SK-N-SH (cell line): ENCODE data around the gene PATL2. TPM values are rescaled to one million over a fixed set of nuclear protein-coding genes. Genes with fewer than 3 reads are reported as not detected.
A peak's percentile ranks its signal among the peaks of the same experiment; 100 is the strongest.

Experiments used
- CTCF ChIA-PET: fragments of 300-600, 350-600 bp; formaldehyde crosslinking; extraction: SDS; loops from one replicate; lab custom pipeline; 2021; lab: Yijun Ruan, JAX
- POLR2A ChIA-PET: fragments of 350-600 bp; sonication (Branson Sonifier 250); formaldehyde crosslinking; extraction: SDS; loops from one replicate; lab custom pipeline; 2020; ENCODE audit warnings: antibody characterized with exemption, inconsistent platforms; lab: Yijun Ruan, JAX
- DNase-seq: peaks from one replicate; pipeline ENCODE4 v3.0.0; 2012
- H2AFZ ChIP-seq: fragments of 200-600 bp; sonication (generic); 2 replicates; pipeline ENCODE4 v1.8.1; 2016; ENCODE audit warnings: antibody characterized with exemption, mild to moderate bottlenecking, low read depth
- H3F3A ChIP-seq: fragments of 200-600 bp; sonication (generic); replicated peaks from 2 replicates; pipeline ENCODE3; 2016; ENCODE audit warnings: antibody characterized with exemption, mild to moderate bottlenecking; ENCODE audit not compliant: insufficient read depth
- H3K27ac ChIP-seq, 2 experiments: fragments of 200-500 bp in 1 of 2; fragments of 200-600 bp in 1 of 2; sonication (Bioruptor generic) in 1 of 2; sonication (generic), shearing (Covaris generic) in 1 of 2; 2 replicates each; pipeline versions ENCODE4 v1.5.1 to v1.6.1; 2014 to 2016; ENCODE audit warnings: low read depth in 2 of 2, inconsistent platforms in 1 of 2, low read length in 1 of 2, mild to moderate bottlenecking in 1 of 2, mixed read lengths in 1 of 2
- H3K27me3 ChIP-seq: fragments of 200-600 bp; sonication (generic), shearing (Covaris generic); 2 replicates; pipeline ENCODE4 v1.6.1; 2016; ENCODE audit warnings: mixed run types; ENCODE audit not compliant: insufficient read depth
- H3K36me3 ChIP-seq, 2 experiments: fragments of 200-500 bp in 1 of 2; fragments of 200-600 bp in 1 of 2; sonication (Bioruptor generic) in 1 of 2; sonication (generic) in 1 of 2; replicated peaks in 1 of 2; 2 replicates each; pipeline versions ENCODE3 to v1.5.1; 2014 to 2016; ENCODE audit warnings: low read length in 1 of 2, mild to moderate bottlenecking in 1 of 2; ENCODE audit not compliant: insufficient read depth in 2 of 2, control insufficient read depth in 1 of 2
- H3K4me1 ChIP-seq, 2 experiments: fragments of 200-500 bp in 1 of 2; fragments of 200-600 bp in 1 of 2; sonication (Bioruptor generic) in 1 of 2; sonication (generic), shearing (Covaris generic) in 1 of 2; 2 replicates each; pipeline versions ENCODE4 v1.5.1 to v1.6.1; 2014 to 2016; ENCODE audit warnings: low read depth in 1 of 2, low read length in 1 of 2, mixed run types in 1 of 2; ENCODE audit not compliant: insufficient read depth in 2 of 2, control insufficient read depth in 1 of 2
- H3K4me2 ChIP-seq: fragments of 200-600 bp; sonication (generic), shearing (Covaris generic); 2 replicates; pipeline ENCODE4 v1.6.1; 2017; ENCODE audit warnings: mixed run types
- H3K4me3 ChIP-seq, 2 experiments: fragments of 200-500 bp in 1 of 2; fragments of 200-600 bp in 1 of 2; sonication (Bioruptor generic) in 1 of 2; sonication (generic), shearing (Covaris generic) in 1 of 2; 2 replicates each; pipeline versions ENCODE4 v1.5.1 to v1.8.1; 2014 to 2016; ENCODE audit warnings: low read depth in 2 of 2, inconsistent platforms in 1 of 2, low read length in 1 of 2, mild to moderate bottlenecking in 1 of 2, mixed read lengths in 1 of 2, moderate library complexity in 1 of 2
- H3K79me2 ChIP-seq: fragments of 200-600 bp; sonication (generic); 2 replicates; pipeline ENCODE4 v1.8.1; 2017; ENCODE audit warnings: mild to moderate bottlenecking; ENCODE audit not compliant: insufficient read depth
- H3K9ac ChIP-seq: fragments of 200-600 bp; sonication (generic); 2 replicates; pipeline ENCODE4 v1.6.1; 2017; ENCODE audit warnings: mixed run types
- H3K9me2 ChIP-seq: fragments of 200-600 bp; sonication (generic); 2 replicates; pipeline ENCODE4 v1.6.1; 2017; ENCODE audit warnings: mixed run types
- H3K9me3 ChIP-seq: fragments of 200-600 bp; sonication (generic); 2 replicates; pipeline ENCODE4 v1.6.1; 2017; ENCODE audit warnings: mixed run types, mild to moderate bottlenecking, moderate library complexity
- H4K20me1 ChIP-seq: fragments of 200-600 bp; sonication (generic); 2 replicates; pipeline ENCODE4 v1.6.1; 2017; ENCODE audit warnings: mild to moderate bottlenecking, mixed run types; ENCODE audit not compliant: insufficient read depth
- CHD2 ChIP-seq: fragments of 150-350 bp; IDR thresholded peaks from 2 replicates; pipeline ENCODE4 v1.6.1; 2018; ENCODE audit warnings: low read length; ENCODE audit not compliant: partially characterized antibody
- CTCF ChIP-seq: fragments of 200-600 bp; sonication (generic); IDR thresholded peaks from 2 replicates; pipeline ENCODE4 v1.6.1; 2017; ENCODE audit warnings: antibody characterized with exemption, mild to moderate bottlenecking, moderate library complexity
- ELF1 ChIP-seq: IDR thresholded peaks from 2 replicates; pipeline ENCODE4 v1.4.0; 2012
- FOSL2 ChIP-seq: IDR thresholded peaks from 2 replicates; pipeline ENCODE4 v1.4.0; 2012; ENCODE audit warnings: low read depth, mild to moderate bottlenecking, moderate library complexity, borderline replicate concordance
- FOXJ3 ChIP-seq: sonication (generic); formaldehyde crosslinking; IDR thresholded peaks from 2 replicates; pipeline ENCODE4 v1.5.1; 2020; ENCODE audit warnings: mild to moderate bottlenecking, missing genetic modification reagents
- FOXM1 ChIP-seq: IDR thresholded peaks from 2 replicates; pipeline ENCODE4 v1.4.0; 2012; ENCODE audit warnings: low read depth, mild to moderate bottlenecking
- GABPA ChIP-seq: IDR thresholded peaks from 2 replicates; pipeline ENCODE4 v1.4.0; 2012; ENCODE audit warnings: low read depth, mild to moderate bottlenecking
- MEF2A ChIP-seq: IDR thresholded peaks from 2 replicates; pipeline ENCODE4 v1.4.0; 2012; ENCODE audit warnings: low read depth, borderline replicate concordance
- NFIC ChIP-seq: IDR thresholded peaks from 2 replicates; pipeline ENCODE4 v1.4.0; 2012; ENCODE audit warnings: borderline replicate concordance
- POLR2AphosphoS5 ChIP-seq: IDR thresholded peaks from 2 replicates; pipeline ENCODE4 v1.6.1; 2012; ENCODE audit warnings: low read depth, low read length
- USF1 ChIP-seq: IDR thresholded peaks from 2 replicates; pipeline ENCODE4 v1.4.0; 2012; ENCODE audit warnings: low read depth, borderline replicate concordance
- USF2 ChIP-seq: fragments of 150-350 bp; IDR thresholded peaks from 2 replicates; pipeline ENCODE4 v1.6.1; 2017; ENCODE audit warnings: antibody characterized with exemption, low read length, low read depth, borderline replicate concordance
- WGBS: methylation state at CpG from one replicate; pipeline ENCODE4 v1.1.6; 2017; ENCODE audit warnings: low lambda C conversion rate; 5-methylcytosine and 5-hydroxymethylcytosine counted together
- polyA plus RNA-seq, 3 experiments: library from polyadenylated mRNA; depleted of rRNA; stranded (reverse); fragments of >200 nt; gene quantifications; 2 replicates each; pipeline ENCODE4 v1.2.3, GENCODE V29; 2012
- TF ChIP-seq, protein P1 (sequence below): IDR thresholded peaks from 2 replicates; pipeline ENCODE4 v1.6.1; 2012; ENCODE audit warnings: mild to moderate bottlenecking, low read depth, low read length, moderate library complexity
- TF ChIP-seq, protein P2 (sequence below): fragments of 150-350 bp; IDR thresholded peaks from 2 replicates; pipeline ENCODE4 v1.6.1; 2016; ENCODE audit warnings: mild to moderate bottlenecking, low read depth, low read length

PATL2 gene
- polyA plus RNA-seq, 1 of the 3 experiments (the other 2 are of a cell fraction), result 0.31 TPM

GRCh38 chr15:44735482-44736180 is 24.5 kb upstream of the PATL2 start:
- H2AFZ ChIP-seq, result no peak overlapping the region

DNA sequence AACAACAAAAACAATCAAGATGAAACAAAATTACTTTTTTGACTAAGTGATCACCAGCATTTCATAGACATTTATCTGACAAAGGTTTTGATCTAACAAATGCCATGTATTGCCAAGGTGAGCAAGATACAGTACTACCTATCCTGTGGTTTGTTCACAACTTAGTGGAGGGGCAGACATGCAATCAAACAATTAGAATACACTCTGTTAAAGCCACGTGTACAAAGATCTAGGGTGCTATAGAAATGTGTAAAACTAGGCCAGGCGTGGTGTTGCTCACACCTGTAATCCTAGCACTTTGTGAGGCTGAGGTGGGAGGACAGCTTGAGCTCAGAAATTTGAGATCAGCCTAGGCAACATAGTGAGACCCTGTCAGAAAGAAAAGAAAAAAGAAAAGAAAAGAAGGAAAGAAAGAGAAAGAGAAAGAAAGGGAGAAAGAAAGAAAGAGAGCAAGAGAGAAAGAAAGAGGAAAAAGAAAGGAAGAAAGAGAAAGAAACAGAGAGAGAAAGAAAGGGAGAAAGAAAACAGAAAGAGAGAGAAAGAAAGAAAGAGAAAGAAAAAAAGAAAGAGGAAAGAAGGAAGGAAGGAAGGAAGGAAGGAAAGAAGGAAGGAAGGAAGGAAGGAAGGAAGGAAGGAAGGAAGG is 23.8 kb upstream of the PATL2 start:
- CTCF ChIA-PET, result interaction anchor here (1.1 to 7.6 kb wide), 3 partner anchors 25 to 72 kb away, joined by 3 to 117 read pairs (median 66); partner anchors contain the start of genes B2M, PATL2 and SPG11
- 82% methylated on average over 2 of the region's 2 CpGs for WGBS
- H3K27ac ChIP-seq, result no peak overlapping the region
- TF ChIP-seq MEF2A (no peak), CTCF (no peak), ELF1 (no peak), FOXJ3 (CRISPR knock-in tag) (no peak), NFIC (no peak)
- TF ChIP-seq, protein P1, sequence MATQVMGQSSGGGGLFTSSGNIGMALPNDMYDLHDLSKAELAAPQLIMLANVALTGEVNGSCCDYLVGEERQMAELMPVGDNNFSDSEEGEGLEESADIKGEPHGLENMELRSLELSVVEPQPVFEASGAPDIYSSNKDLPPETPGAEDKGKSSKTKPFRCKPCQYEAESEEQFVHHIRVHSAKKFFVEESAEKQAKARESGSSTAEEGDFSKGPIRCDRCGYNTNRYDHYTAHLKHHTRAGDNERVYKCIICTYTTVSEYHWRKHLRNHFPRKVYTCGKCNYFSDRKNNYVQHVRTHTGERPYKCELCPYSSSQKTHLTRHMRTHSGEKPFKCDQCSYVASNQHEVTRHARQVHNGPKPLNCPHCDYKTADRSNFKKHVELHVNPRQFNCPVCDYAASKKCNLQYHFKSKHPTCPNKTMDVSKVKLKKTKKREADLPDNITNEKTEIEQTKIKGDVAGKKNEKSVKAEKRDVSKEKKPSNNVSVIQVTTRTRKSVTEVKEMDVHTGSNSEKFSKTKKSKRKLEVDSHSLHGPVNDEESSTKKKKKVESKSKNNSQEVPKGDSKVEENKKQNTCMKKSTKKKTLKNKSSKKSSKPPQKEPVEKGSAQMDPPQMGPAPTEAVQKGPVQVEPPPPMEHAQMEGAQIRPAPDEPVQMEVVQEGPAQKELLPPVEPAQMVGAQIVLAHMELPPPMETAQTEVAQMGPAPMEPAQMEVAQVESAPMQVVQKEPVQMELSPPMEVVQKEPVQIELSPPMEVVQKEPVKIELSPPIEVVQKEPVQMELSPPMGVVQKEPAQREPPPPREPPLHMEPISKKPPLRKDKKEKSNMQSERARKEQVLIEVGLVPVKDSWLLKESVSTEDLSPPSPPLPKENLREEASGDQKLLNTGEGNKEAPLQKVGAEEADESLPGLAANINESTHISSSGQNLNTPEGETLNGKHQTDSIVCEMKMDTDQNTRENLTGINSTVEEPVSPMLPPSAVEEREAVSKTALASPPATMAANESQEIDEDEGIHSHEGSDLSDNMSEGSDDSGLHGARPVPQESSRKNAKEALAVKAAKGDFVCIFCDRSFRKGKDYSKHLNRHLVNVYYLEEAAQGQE, result no peak

More at GRCh38 chr15:44735482-44736180, 24.5 kb upstream of the PATL2 start:
- H3K4me2 ChIP-seq, result no peak overlapping the region
- H3K4me1 ChIP-seq, result peaks cover 4 to 8% of the 10 kb centered on the region in 2 experiments; a peak in 2 of 4 replicates
- no peak for DNase-seq
- no peak overlapping the region for H3K9ac ChIP-seq
- H3F3A ChIP-seq, result no peaks in the 10 kb centered on the region
- no peaks in the 10 kb centered on the region for H4K20me1 ChIP-seq
- TF ChIP-seq POLR2AphosphoS5 (no peak), CHD2 (no peak), USF2 (no peak), MEF2A (no peak), ELF1 (no peak), USF1 (no peak), FOSL2 (no peak), FOXM1 (no peak), GABPA (no peak)
- TF ChIP-seq, protein P2, sequence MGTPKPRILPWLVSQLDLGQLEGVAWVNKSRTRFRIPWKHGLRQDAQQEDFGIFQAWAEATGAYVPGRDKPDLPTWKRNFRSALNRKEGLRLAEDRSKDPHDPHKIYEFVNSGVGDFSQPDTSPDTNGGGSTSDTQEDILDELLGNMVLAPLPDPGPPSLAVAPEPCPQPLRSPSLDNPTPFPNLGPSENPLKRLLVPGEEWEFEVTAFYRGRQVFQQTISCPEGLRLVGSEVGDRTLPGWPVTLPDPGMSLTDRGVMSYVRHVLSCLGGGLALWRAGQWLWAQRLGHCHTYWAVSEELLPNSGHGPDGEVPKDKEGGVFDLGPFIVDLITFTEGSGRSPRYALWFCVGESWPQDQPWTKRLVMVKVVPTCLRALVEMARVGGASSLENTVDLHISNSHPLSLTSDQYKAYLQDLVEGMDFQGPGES, result no peak
- no peaks in the 10 kb centered on the region for H3K9me3 ChIP-seq
- no peak overlapping the region for H3K4me3 ChIP-seq
- ChIA-PET POLR2A (interaction anchor here (1.1 to 1.9 kb wide), 3 partner anchors 22 to 72 kb away, joined by 3 to 12 read pairs (median 6); partner anchors contain the start of genes B2M, PATL2 and SPG11), CTCF (interaction anchor here (0.7 to 7.6 kb wide), 6 partner anchors 12 to 157 kb away, joined by 3 to 117 read pairs (median 24); partner anchors contain the start of genes B2M, PATL2 and SPG11)
- 95% methylated on average over 8 of the region's 8 CpGs for WGBS
- peak overlapping the region in 1 of 2 experiments; percentile 43; a peak in 1 of 4 replicates for H3K27ac ChIP-seq
- H3K9me2 ChIP-seq, result no peaks in the 10 kb centered on the region
- peaks cover 2% of the 10 kb centered on the region; the same call in 1 of the 2 replicates for H3K79me2 ChIP-seq
- H3K27me3 ChIP-seq, result no peaks in the 10 kb centered on the region
- peaks cover 5 to 11% of the 10 kb centered on the region in 2 experiments for H3K36me3 ChIP-seq

More for the DNA sequence above, 23.8 kb upstream of the PATL2 start:
- peaks cover 7% of the 10 kb centered on the region; the same call in 1 of the 2 replicates for H3K79me2 ChIP-seq
- no peak overlapping the region for H3K4me3 ChIP-seq
- H4K20me1 ChIP-seq, result no peaks in the 10 kb centered on the region
- H3K9me3 ChIP-seq, result no peaks in the 10 kb centered on the region
- peaks cover 4 to 8% of the 10 kb centered on the region in 2 experiments; a peak in 2 of 4 replicates for H3K4me1 ChIP-seq
- H3K9ac ChIP-seq, result no peak overlapping the region
- no peak overlapping the region for H2AFZ ChIP-seq
- no peak overlapping the region for H3K4me2 ChIP-seq
- no peaks in the 10 kb centered on the region for H3K27me3 ChIP-seq
- no peaks in the 10 kb centered on the region for H3F3A ChIP-seq
- peaks cover 5 to 11% of the 10 kb centered on the region in 2 experiments for H3K36me3 ChIP-seq
- no peak for DNase-seq
- no peaks in the 10 kb centered on the region for H3K9me2 ChIP-seq
- POLR2A ChIA-PET, result interaction anchor here (1.1 to 1.9 kb wide), 3 partner anchors 22 to 72 kb away, joined by 3 to 12 read pairs (median 6); partner anchors contain the start of genes B2M, PATL2 and SPG11
